ENCODE results near the gene WFIKKN1. TPM values are rescaled to one million over a fixed set of nuclear protein-coding genes. Genes with fewer than 3 reads are reported as not detected.

The WFIKKN1 gene
- total RNA-seq, 1 donor from 2014 or later = 1.5 TPM

DNA sequence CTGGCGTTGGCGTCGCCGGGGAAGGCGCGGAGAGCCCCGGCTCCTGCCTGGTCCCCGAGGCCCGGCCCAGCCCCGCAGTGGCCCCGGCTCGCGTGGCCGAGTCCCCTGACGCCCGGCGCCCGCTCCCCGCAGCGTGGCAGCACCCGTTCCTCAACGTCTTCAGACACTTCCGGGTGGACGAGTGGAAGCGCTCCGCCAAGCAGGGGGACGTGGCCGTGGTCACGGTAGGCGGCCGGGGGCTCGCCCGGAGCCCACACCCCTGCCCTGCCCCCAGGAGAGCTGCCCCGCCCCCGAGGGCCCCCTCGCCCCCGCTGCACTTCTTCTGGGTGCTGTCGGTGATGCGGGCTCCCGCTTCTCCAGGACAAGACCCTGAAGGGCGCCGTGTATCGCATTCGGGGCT lies 18.8 kb downstream of the WFIKKN1 start:
- H3K4me1 ChIP-seq = peaks cover 31% of the 10 kb centered on the region

DNA sequence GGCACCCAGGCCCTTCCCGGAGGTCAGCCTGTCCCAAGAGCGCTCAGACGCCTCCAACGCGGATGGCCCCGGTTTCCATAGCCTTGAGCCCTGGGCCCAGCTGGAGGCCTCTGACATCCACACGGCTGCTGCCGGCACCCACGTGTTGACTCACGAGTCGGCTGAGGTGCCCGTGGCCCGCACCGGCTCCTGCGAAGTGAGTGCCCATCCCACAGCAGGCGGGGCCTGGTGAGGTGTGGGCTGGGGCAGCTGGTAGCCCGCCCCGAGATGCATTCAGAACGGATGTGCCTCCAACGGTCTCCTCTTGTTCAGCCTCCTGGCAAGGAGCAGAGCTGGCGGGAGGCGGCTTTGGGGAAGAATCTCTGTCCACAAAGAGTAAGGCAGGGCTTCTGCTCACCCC lies 21.1 kb downstream of the WFIKKN1 start:
- no peaks in the 10 kb centered on the region for H3K36me3 ChIP-seq
- ATAC-seq (no peak), DNase-seq (no peak)
- H3K4me3 ChIP-seq = no peak overlapping the region
- H3K27ac ChIP-seq = no peak overlapping the region
- TF ChIP-seq, protein P1, sequence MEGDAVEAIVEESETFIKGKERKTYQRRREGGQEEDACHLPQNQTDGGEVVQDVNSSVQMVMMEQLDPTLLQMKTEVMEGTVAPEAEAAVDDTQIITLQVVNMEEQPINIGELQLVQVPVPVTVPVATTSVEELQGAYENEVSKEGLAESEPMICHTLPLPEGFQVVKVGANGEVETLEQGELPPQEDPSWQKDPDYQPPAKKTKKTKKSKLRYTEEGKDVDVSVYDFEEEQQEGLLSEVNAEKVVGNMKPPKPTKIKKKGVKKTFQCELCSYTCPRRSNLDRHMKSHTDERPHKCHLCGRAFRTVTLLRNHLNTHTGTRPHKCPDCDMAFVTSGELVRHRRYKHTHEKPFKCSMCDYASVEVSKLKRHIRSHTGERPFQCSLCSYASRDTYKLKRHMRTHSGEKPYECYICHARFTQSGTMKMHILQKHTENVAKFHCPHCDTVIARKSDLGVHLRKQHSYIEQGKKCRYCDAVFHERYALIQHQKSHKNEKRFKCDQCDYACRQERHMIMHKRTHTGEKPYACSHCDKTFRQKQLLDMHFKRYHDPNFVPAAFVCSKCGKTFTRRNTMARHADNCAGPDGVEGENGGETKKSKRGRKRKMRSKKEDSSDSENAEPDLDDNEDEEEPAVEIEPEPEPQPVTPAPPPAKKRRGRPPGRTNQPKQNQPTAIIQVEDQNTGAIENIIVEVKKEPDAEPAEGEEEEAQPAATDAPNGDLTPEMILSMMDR (IDR thresholded peaks at IDR 0.05) = no peak
- peaks cover 20% of the 10 kb centered on the region for H3K4me1 ChIP-seq
- H3K27me3 ChIP-seq = no peaks in the 10 kb centered on the region
- H3K9me3 ChIP-seq = no peaks in the 10 kb centered on the region
- intact Hi-C loops (cut with DNase I) = no loop called here

More for the DNA sequence above, 18.8 kb downstream of the WFIKKN1 start:
- DNase-seq (no peak), ATAC-seq (peak; percentile 0)
- H3K36me3 ChIP-seq = no peaks in the 10 kb centered on the region
- intact Hi-C loops (cut with DNase I) = no loop called here
- H3K27ac ChIP-seq = peak overlapping the region; percentile 93
- H3K27me3 ChIP-seq = no peaks in the 10 kb centered on the region
- H3K4me3 ChIP-seq = peak overlapping the region; percentile 85
- no peaks in the 10 kb centered on the region for H3K9me3 ChIP-seq
- TF ChIP-seq, protein P1 (IDR thresholded peaks at IDR 0.05) = no peak

DNA sequence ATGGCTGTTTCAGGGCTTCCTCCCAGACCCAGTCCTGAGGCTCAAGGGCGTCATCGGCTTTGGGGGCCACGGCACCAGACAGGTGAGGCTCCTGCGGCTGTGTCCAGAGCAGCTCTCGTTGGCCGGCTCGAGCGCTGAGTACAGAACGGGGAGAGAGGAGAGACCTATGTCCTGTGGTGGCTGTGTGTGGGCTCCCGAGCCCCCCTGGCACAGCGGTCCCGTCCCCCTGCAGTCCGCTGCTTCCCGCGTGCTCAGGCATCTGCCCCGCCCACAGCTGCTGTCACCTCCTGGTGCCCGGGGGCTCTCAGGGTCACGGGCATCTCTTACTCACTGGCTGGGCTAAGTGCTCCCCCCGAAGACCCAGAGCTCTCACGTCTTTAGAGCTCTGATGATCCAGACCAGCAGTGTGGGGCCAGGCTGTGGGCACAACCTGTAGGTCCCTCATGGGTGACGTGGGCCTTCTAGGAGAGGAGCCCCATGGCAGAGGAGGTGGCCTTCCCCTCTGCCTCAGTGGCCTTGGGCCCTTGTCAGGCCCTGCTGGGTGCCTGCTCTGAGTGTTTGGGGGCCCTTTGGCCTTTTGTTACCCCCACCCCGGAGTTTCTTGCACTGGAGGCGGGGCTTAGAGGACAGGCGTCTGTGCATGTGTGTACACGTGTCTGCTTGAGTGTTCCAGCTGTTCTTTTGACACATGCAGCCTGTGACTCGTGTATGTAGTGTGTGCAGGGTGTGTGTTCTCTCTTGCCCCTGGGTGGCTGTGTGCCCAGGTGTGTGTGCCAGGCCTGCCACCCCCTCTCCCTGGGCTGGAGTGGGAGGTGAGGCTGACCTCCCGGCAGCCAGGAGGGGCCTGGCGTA lies 21.9 kb downstream of the WFIKKN1 start:
- H3K4me1 ChIP-seq = peaks cover 16% of the 10 kb centered on the region
- H3K36me3 ChIP-seq = no peaks in the 10 kb centered on the region
- no peak overlapping the region for H3K27ac ChIP-seq
- no peaks in the 10 kb centered on the region for H3K9me3 ChIP-seq
- ATAC-seq (no peak), DNase-seq (no peak)
- TF ChIP-seq, protein P1 (IDR thresholded peaks at IDR 0.05) = no peak
- H3K4me3 ChIP-seq = no peak overlapping the region
- intact Hi-C loops (cut with DNase I) = no loop called here
- no peaks in the 10 kb centered on the region for H3K27me3 ChIP-seq

DNA sequence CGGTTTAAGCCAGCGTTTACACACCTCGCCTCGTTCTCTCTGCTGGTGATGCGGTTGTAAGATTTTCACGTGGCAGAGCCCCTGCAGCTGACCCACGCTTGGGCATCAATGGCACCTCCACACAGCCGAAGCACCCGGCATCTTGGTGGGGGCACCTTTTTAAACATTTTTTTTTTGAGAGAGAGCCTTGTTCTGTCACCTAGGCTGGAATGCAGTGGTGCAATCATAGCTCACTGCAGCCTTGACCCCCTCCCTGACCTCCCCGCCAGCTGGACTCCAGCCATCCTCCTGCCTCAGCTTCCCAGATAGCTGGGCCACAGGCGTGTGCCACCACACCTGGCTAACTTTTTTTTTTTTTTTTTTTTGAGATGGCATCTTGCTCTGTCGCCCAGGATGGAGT lies 23.2 kb downstream of the WFIKKN1 start:
- H3K36me3 ChIP-seq = no peaks in the 10 kb centered on the region
- no peak overlapping the region for H3K27ac ChIP-seq
- no peaks in the 10 kb centered on the region for H3K9me3 ChIP-seq
- peaks cover 8% of the 10 kb centered on the region for H3K4me1 ChIP-seq
- TF ChIP-seq, protein P1 (IDR thresholded peaks at IDR 0.05) = no peak
- ATAC-seq = no peak
- intact Hi-C loops (cut with DNase I) = no loop called here
- no peak overlapping the region for H3K4me3 ChIP-seq
- H3K27me3 ChIP-seq = no peaks in the 10 kb centered on the region
- no peak for DNase-seq

DNA sequence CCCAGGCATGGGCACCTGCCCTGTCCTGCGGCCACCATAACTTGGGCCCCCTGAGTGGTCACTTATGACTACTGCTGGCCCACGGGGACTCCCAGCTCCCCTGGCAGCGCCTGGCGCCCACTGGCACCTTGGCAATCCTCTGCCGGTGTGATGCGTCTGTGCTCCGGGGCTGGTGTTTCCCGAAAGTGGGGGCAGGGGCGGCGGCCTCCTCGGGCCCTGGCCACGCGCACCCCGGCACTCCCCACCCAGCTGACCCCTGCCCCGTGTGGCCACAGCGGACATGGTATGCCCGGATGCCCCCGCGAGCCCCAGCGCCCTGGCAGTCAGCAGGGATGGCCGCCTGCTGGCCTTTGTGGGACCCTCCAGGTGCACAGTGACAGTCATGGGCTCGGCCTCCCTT lies 26.7 kb downstream of the WFIKKN1 start:
- intact Hi-C loops (cut with DNase I) = no loop called here
- H3K27ac ChIP-seq = no peak overlapping the region
- no peaks in the 10 kb centered on the region for H3K27me3 ChIP-seq
- TF ChIP-seq, protein P1 (IDR thresholded peaks at IDR 0.05) = no peak
- H3K36me3 ChIP-seq = no peaks in the 10 kb centered on the region
- no peak overlapping the region for H3K4me3 ChIP-seq
- no peaks in the 10 kb centered on the region for H3K9me3 ChIP-seq
- H3K4me1 ChIP-seq = peaks cover 3% of the 10 kb centered on the region
- ATAC-seq (no peak), DNase-seq (no peak)
